GM12878 (cell line): ENCODE data around the gene PRKCE. TPM values are rescaled to one million over a fixed set of nuclear protein-coding genes. Genes with fewer than 3 reads are reported as not detected.

Source experiments
- ATAC-seq: fragments of 200-7000 bp; cut with Tn5 transposase; 3 replicates; pipeline ENCODE4 v1.9.1; 2020; ENCODE audit warnings: mild to moderate bottlenecking, moderate library complexity
- BruUV-seq: library from RNA; stranded (reverse); fragments of 400-500 nt; replicated peaks from 2 replicates; lab custom pipeline; 2021; lab: Mats Ljungman, UMichigan
- CTCF ChIA-PET: fragments of 300-600 bp; sonication (Branson Sonifier 250); formaldehyde crosslinking; extraction: SDS; loops from one replicate; lab custom pipeline; 2021; ENCODE audit warnings: inconsistent platforms; lab: Yijun Ruan, JAX
- POLR2A ChIA-PET: fragments of 350-600 bp; formaldehyde crosslinking; extraction: SDS; loops from one replicate; lab custom pipeline; 2021; ENCODE audit warnings: inconsistent platforms; lab: Charles Lee
- RAD21 ChIA-PET: fragments of 300-600 bp; sonication (Branson Sonifier 250); formaldehyde crosslinking; loops from one replicate; lab custom pipeline; 2023; ENCODE audit warnings: antibody characterized with exemption; ENCODE audit not compliant: unreplicated experiment; lab: Charles Lee
- SMC1A ChIA-PET: fragments of 300-600 bp; sonication (Branson Sonifier 250); formaldehyde crosslinking; loops from one replicate; lab custom pipeline; 2023; ENCODE audit not compliant: unreplicated experiment, uncharacterized antibody; lab: Charles Lee
- DNase-seq: peaks from one replicate; pipeline ENCODE4 v3.0.0-alpha.2; 2011; ENCODE audit warnings: low read depth, low spot score
- FAIRE-seq: peaks from 3 replicates; lab custom pipeline; 2011; peaks lifted over from hg19 to GRCh38; lab: Jason Lieb, UNC
- H2AFZ ChIP-seq: 2 replicates; pipeline ENCODE4 v1.6.0; 2011; ENCODE audit warnings: low read depth, low read length, control low read depth; ENCODE audit not compliant: control insufficient read depth
- H3K27ac ChIP-seq: 2 replicates; pipeline ENCODE4 v1.5.1; 2011; ENCODE audit warnings: control low read depth; ENCODE audit not compliant: control insufficient read depth, insufficient read depth
- H3K27me3 ChIP-seq, 2 experiments: replicated peaks in 1 of 2; 2 replicates each; pipeline versions ENCODE4 v1.6.0 to v1.6.1; 2011; ENCODE audit warnings: low read length in 1 of 2; ENCODE audit not compliant: control insufficient read depth in 2 of 2, insufficient read depth in 2 of 2
- H3K36me3 ChIP-seq, 2 experiments: 2 replicates each; pipeline ENCODE4 v1.5.1; 2011; ENCODE audit warnings: low read length in 1 of 2; ENCODE audit not compliant: control insufficient read depth in 2 of 2, insufficient read depth in 2 of 2
- H3K4me1 ChIP-seq: 2 replicates; pipeline ENCODE4 v1.6.1; 2011; ENCODE audit warnings: mild to moderate bottlenecking, low read length, moderate library complexity, mixed read lengths; ENCODE audit not compliant: control insufficient read depth, insufficient read depth
- H3K4me2 ChIP-seq: 2 replicates; pipeline ENCODE4 v1.6.0; 2011; ENCODE audit warnings: control low read depth; ENCODE audit not compliant: control insufficient read depth, insufficient read depth
- H3K4me3 ChIP-seq: fragments of 200-600 bp; sonication (generic); 2 replicates; pipeline ENCODE4 v1.5.1; 2016
- H3K79me2 ChIP-seq: 2 replicates; pipeline ENCODE4 v1.6.0; 2011; ENCODE audit warnings: low read length; ENCODE audit not compliant: control insufficient read depth, insufficient read depth
- H3K9ac ChIP-seq: 2 replicates; pipeline ENCODE4 v1.8.0; 2011; ENCODE audit warnings: low read length, control low read depth, mixed read lengths; ENCODE audit not compliant: control insufficient read depth, insufficient read depth
- H3K9me3 ChIP-seq: replicated peaks from 3 replicates; pipeline ENCODE4 v1.5.1; 2011; ENCODE audit warnings: mild to moderate bottlenecking, low read length; ENCODE audit not compliant: control insufficient read depth, insufficient read depth
- H4K20me1 ChIP-seq: 2 replicates; pipeline ENCODE4 v1.6.0; 2011; ENCODE audit not compliant: control insufficient read depth, insufficient read depth
- BACH1 ChIP-seq: fragments of 450-650 bp; IDR thresholded peaks from 2 replicates; pipeline ENCODE4 v1.6.1; 2017; ENCODE audit warnings: mild to moderate bottlenecking, borderline replicate concordance
- DPF2 ChIP-seq: fragments of 450-650 bp; IDR thresholded peaks from 2 replicates; pipeline ENCODE4 v1.6.1; 2017; ENCODE audit warnings: mild to moderate bottlenecking
- EGR1 ChIP-seq, 2 experiments: IDR thresholded peaks; 1 replicate in 1 of 2; 2 replicates in 1 of 2; pipeline ENCODE4 v1.6.1; 2011 to 2012; ENCODE audit warnings: low read depth in 2 of 2, low read length in 2 of 2, borderline replicate concordance in 1 of 2, mild to moderate bottlenecking in 1 of 2, moderate library complexity in 1 of 2
- HSF1 ChIP-seq: fragments of 150-350 bp; IDR thresholded peaks from 2 replicates; pipeline ENCODE4 v1.6.1; 2014; ENCODE audit warnings: mild to moderate bottlenecking, low read depth, low read length
- IRF4 ChIP-seq: IDR thresholded peaks from 2 replicates; pipeline ENCODE4 v1.6.1; 2011; ENCODE audit warnings: low read depth, low read length
- RELB ChIP-seq: fragments of 450-650 bp; IDR thresholded peaks from 2 replicates; pipeline ENCODE4 v1.6.1; 2017; ENCODE audit warnings: low read depth, mild to moderate bottlenecking, moderate library complexity
- SMARCA5 ChIP-seq: fragments of 450-650 bp; IDR thresholded peaks from 2 replicates; pipeline ENCODE4 v1.6.1; 2017; ENCODE audit warnings: mild to moderate bottlenecking
- STAT1 ChIP-seq: fragments of 450-650 bp; conservative IDR thresholded peaks from 2 replicates; pipeline ENCODE4 v1.6.1; 2014; ENCODE audit warnings: antibody characterized with exemption, mild to moderate bottlenecking
- TCF12 ChIP-seq: IDR thresholded peaks from 2 replicates; pipeline ENCODE4 v1.6.1; 2011; ENCODE audit warnings: low read depth, mild to moderate bottlenecking, low read length
- TCF7 ChIP-seq: IDR thresholded peaks from 2 replicates; pipeline ENCODE4 v1.6.1; 2014; ENCODE audit warnings: antibody characterized with exemption, borderline replicate concordance
- ZSCAN29 ChIP-seq: fragments of 450-650 bp; IDR thresholded peaks from 2 replicates; pipeline ENCODE4 v1.6.1; 2017; ENCODE audit warnings: mild to moderate bottlenecking, moderate library complexity
- WGBS: methylation state at CpG from one replicate; pipeline ENCODE4 v1.1.6; 2016; ENCODE audit warnings: low lambda C conversion rate; ENCODE audit not compliant: insufficient replicate concordance, insufficient coverage; ENCODE audit errors: missing lambda C conversion rate; 5-methylcytosine and 5-hydroxymethylcytosine counted together
- in situ Hi-C: fragments of 300-500 bp; cut with MboI; formaldehyde crosslinking; loops from 9 replicates; pipeline ENCODE4 v1.14.3; 2018; ENCODE audit warnings: mixed read lengths
- intact Hi-C: fragments of 100-400 bp; cut with micrococcal nuclease; formaldehyde crosslinking; loops from one replicate; pipeline ENCODE4 v1.14.2; 2022; ENCODE audit not compliant: unreplicated experiment
- polyA plus RNA-seq, 11 experiments: library from polyadenylated mRNA; depleted of rRNA in 4 of 11; unstranded in 6 of 11; stranded (reverse) in 5 of 11; fragments of >200 nt; fragmentation: Nextera tagmentation in 4 of 11; fragmentation: Illumina TruSeq in 1 of 11; extraction: Ambion mirVana in 4 of 11; extraction: Trizol in 1 of 11; gene quantifications; 1 replicate in 1 of 11; 2 replicates in 10 of 11; pipeline versions ENCODE4 v1.2.1 to v1.2.3, GENCODE V29; 2011 to 2016; ENCODE audit warnings: inconsistent platforms in 2 of 11, missing spikeins in 2 of 11, low read depth in 1 of 11
- total RNA-seq, 4 experiments: library from RNA; depleted of rRNA in 3 of 4; stranded (reverse); fragments of >200 nt in 3 of 4; fragmentation: Illumina TruSeq in 1 of 4; extraction: Trizol in 1 of 4; gene quantifications; 2 replicates each; pipeline versions ENCODE4 v1.2.1 to v1.2.3, GENCODE V29; 2013 to 2021
- TF ChIP-seq, protein P1 (sequence below): IDR thresholded peaks from 2 replicates; pipeline ENCODE4 v1.6.1; 2012; ENCODE audit warnings: low read depth, low read length, improper control_type of control experiment

The PRKCE gene
- total and polyA plus RNA-seq, 10 of the 15 experiments (the other 5 are each of a cell fraction or from before 2014, with no cell fraction given): 2.6 to 28.2 (median 11.3) TPM

- intact Hi-C loops: no loop called here
- SMC1A ChIA-PET: interaction anchor here (0.7 to 1.7 kb wide), 5 partner anchors 8 to 78 kb away, joined by 3 to 4 read pairs (median 4); no protein-coding TSS in a partner anchor
- ATAC-seq: no peak
- no peaks in the 10 kb centered on the region for H3K27me3 ChIP-seq
- in situ Hi-C loops: no loop called here
- TF ChIP-seq ZSCAN29: no peak
- no peak for TF ChIP-seq HSF1
- TF ChIP-seq BACH1: no peak
- TF ChIP-seq SMARCA5: no peak
- TF ChIP-seq RELB: no peak
- no peak for TF ChIP-seq IRF4
- no peak for TF ChIP-seq STAT1
- no peak for TF ChIP-seq DPF2
- TF ChIP-seq TCF12: no peak
- no peak for TF ChIP-seq EGR1 (IDR thresholded peaks at IDR 0.05; ENCODE audit: borderline replicate concordance in 1 of 2, low read depth in 2 of 2, low read length in 2 of 2)
- TF ChIP-seq, protein P1, sequence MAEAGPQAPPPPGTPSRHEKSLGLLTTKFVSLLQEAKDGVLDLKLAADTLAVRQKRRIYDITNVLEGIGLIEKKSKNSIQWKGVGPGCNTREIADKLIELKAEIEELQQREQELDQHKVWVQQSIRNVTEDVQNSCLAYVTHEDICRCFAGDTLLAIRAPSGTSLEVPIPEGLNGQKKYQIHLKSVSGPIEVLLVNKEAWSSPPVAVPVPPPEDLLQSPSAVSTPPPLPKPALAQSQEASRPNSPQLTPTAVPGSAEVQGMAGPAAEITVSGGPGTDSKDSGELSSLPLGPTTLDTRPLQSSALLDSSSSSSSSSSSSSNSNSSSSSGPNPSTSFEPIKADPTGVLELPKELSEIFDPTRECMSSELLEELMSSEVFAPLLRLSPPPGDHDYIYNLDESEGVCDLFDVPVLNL: no peak
- no peak for TF ChIP-seq TCF7
- TF ChIP-seq, all 136 proteins: peak for 0
- H3K79me2 ChIP-seq: no peaks in the 10 kb centered on the region
- H4K20me1 ChIP-seq: no peaks in the 10 kb centered on the region
- DNase-seq: no peak
- no peaks in the 10 kb centered on the region for H3K4me1 ChIP-seq
- no peak overlapping the region for H3K9ac ChIP-seq
- CTCF ChIA-PET: interaction anchor here (0.8 to 1.4 kb wide), 8 partner anchors 9 to 335 kb away, joined by 3 to 6 read pairs (median 3); no protein-coding TSS in a partner anchor
- FAIRE-seq: no peak
- no peaks in the 10 kb centered on the region for H3K9me3 ChIP-seq
- H2AFZ ChIP-seq: no peak overlapping the region
- no TSS peak for BruUV-seq
- POLR2A ChIA-PET: no interaction called here
- no peak overlapping the region for H3K27ac ChIP-seq
- H3K4me2 ChIP-seq: no peak overlapping the region
- 56% methylated on average over 3 of the region's 3 CpGs for WGBS
- RAD21 ChIA-PET: no interaction called here
- H3K36me3 ChIP-seq: no peaks in the 10 kb centered on the region; a peak in 1 of 4 replicates
- no peak overlapping the region for H3K4me3 ChIP-seq
Observed at GRCh38 chr2:46127176-46127575, 475.7 kb downstream of the PRKCE start.
